ENCODE results near the gene IL17RE.

Gene IL17RE

GRCh38 chr3:9918261-9919038 is 15.8 kb downstream of the IL17RE start:
- DNase-seq (ENCODE audit: low read depth in 1 of 2, low spot score in 1 of 2): no peak
- Histone ChIP-seq H3K4me3 (replicated peaks; ENCODE audit: insufficient read depth, low read length) (no peak overlapping the region), H3K27me3 (ENCODE audit: insufficient read depth, poor library complexity, severe bottlenecking) (no peaks in the 10 kb centered on the region), H3K27ac (replicated peaks) (no peak overlapping the region)
- TF ChIP-seq SPI1 (IDR thresholded peaks at IDR 0.05; ENCODE audit: borderline replicate concordance, low read depth) (no peak), POLR2AphosphoS5 (IDR thresholded peaks at IDR 0.05; ENCODE audit: low read depth) (no peak), GABPA (IDR thresholded peaks at IDR 0.05; ENCODE audit: low read depth) (no peak)
- TF ChIP-seq, protein P1, sequence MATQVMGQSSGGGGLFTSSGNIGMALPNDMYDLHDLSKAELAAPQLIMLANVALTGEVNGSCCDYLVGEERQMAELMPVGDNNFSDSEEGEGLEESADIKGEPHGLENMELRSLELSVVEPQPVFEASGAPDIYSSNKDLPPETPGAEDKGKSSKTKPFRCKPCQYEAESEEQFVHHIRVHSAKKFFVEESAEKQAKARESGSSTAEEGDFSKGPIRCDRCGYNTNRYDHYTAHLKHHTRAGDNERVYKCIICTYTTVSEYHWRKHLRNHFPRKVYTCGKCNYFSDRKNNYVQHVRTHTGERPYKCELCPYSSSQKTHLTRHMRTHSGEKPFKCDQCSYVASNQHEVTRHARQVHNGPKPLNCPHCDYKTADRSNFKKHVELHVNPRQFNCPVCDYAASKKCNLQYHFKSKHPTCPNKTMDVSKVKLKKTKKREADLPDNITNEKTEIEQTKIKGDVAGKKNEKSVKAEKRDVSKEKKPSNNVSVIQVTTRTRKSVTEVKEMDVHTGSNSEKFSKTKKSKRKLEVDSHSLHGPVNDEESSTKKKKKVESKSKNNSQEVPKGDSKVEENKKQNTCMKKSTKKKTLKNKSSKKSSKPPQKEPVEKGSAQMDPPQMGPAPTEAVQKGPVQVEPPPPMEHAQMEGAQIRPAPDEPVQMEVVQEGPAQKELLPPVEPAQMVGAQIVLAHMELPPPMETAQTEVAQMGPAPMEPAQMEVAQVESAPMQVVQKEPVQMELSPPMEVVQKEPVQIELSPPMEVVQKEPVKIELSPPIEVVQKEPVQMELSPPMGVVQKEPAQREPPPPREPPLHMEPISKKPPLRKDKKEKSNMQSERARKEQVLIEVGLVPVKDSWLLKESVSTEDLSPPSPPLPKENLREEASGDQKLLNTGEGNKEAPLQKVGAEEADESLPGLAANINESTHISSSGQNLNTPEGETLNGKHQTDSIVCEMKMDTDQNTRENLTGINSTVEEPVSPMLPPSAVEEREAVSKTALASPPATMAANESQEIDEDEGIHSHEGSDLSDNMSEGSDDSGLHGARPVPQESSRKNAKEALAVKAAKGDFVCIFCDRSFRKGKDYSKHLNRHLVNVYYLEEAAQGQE (IDR thresholded peaks at IDR 0.05; ENCODE audit: insufficient replicate concordance, low read depth): no peak
- TF ChIP-seq, protein P2, sequence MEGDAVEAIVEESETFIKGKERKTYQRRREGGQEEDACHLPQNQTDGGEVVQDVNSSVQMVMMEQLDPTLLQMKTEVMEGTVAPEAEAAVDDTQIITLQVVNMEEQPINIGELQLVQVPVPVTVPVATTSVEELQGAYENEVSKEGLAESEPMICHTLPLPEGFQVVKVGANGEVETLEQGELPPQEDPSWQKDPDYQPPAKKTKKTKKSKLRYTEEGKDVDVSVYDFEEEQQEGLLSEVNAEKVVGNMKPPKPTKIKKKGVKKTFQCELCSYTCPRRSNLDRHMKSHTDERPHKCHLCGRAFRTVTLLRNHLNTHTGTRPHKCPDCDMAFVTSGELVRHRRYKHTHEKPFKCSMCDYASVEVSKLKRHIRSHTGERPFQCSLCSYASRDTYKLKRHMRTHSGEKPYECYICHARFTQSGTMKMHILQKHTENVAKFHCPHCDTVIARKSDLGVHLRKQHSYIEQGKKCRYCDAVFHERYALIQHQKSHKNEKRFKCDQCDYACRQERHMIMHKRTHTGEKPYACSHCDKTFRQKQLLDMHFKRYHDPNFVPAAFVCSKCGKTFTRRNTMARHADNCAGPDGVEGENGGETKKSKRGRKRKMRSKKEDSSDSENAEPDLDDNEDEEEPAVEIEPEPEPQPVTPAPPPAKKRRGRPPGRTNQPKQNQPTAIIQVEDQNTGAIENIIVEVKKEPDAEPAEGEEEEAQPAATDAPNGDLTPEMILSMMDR (IDR thresholded peaks at IDR 0.05; ENCODE audit: insufficient read depth, low read length): no peak

DNA sequence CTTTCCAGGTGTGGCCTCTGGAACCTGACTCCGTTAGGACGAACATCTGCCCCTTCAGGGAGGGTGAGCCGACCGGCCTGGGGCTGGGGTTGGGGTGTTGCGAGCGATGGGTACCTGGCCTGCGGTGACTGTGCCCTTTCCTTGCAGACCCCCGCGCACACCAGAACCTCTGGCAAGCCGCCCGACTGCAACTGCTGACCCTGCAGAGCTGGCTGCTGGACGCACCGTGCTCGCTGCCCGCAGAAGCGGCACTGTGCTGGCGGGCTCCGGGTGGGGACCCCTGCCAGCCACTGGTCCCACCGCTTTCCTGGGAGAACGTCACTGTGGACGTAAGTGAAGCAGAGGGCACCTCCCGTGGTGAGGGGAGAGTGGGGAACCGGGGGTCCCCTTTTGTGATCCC is 25.5 kb downstream of the IL17RE start:
- Histone ChIP-seq H3K27ac (replicated peaks) (no peak overlapping the region), H3K27me3 (ENCODE audit: insufficient read depth, poor library complexity, severe bottlenecking) (no peaks in the 10 kb centered on the region), H3K4me3 (replicated peaks; ENCODE audit: insufficient read depth, low read length) (no peak overlapping the region)
- no peak for DNase-seq (ENCODE audit: low read depth in 1 of 2, low spot score in 1 of 2)
- TF ChIP-seq, protein P1 (IDR thresholded peaks at IDR 0.05; ENCODE audit: insufficient replicate concordance, low read depth): no peak
- TF ChIP-seq GABPA (IDR thresholded peaks at IDR 0.05; ENCODE audit: low read depth) (no peak), SPI1 (IDR thresholded peaks at IDR 0.05; ENCODE audit: borderline replicate concordance, low read depth) (no peak), POLR2AphosphoS5 (IDR thresholded peaks at IDR 0.05; ENCODE audit: low read depth) (no peak)
- TF ChIP-seq, protein P2 (IDR thresholded peaks at IDR 0.05; ENCODE audit: insufficient read depth, low read length): no peak

DNA sequence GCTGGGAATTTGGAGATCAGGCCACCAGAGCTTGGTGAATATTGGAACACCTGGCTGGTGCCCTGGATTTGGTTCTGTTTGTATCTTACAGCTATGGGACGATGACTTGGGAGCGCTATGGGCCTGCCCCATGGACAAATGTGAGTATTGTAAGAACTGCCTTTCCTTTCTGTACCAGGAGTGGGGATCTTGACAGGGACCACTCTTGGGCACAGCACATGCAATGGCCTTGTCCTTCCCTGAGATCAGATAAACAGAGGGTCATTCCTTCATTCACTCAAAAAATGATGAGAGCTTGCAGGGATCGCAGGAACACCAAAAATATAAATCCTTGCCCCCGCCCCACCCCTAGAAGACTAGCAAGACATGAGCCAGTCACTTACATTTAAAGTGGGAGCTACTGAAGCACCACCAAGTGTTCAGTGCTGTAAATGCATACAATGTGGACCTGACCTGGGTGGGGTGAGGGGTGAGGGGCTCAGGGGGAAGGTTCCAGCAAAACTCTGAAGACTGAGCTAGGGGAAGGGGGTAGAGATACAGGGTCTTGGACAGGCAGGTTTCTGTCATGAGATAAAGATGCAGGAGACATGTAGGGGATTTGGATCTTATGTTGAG is 28.3 kb downstream of the IL17RE start:
- no peak for DNase-seq (ENCODE audit: low read depth in 1 of 2, low spot score in 1 of 2)
- TF ChIP-seq POLR2AphosphoS5 (IDR thresholded peaks at IDR 0.05; ENCODE audit: low read depth) (no peak), SPI1 (IDR thresholded peaks at IDR 0.05; ENCODE audit: borderline replicate concordance, low read depth) (no peak), GABPA (IDR thresholded peaks at IDR 0.05; ENCODE audit: low read depth) (no peak)
- TF ChIP-seq, protein P2 (IDR thresholded peaks at IDR 0.05; ENCODE audit: insufficient read depth, low read length): no peak
- TF ChIP-seq, protein P1 (IDR thresholded peaks at IDR 0.05; ENCODE audit: insufficient replicate concordance, low read depth): no peak
- Histone ChIP-seq H3K27me3 (ENCODE audit: insufficient read depth, poor library complexity, severe bottlenecking) (no peaks in the 10 kb centered on the region), H3K27ac (replicated peaks) (no peak overlapping the region), H3K4me3 (replicated peaks; ENCODE audit: insufficient read depth, low read length) (no peak overlapping the region)

Data from HL-60 (cell line).